SK-N-SH (cell line): ENCODE data around the gene ARL5C. TPM values are rescaled to one million over a fixed set of nuclear protein-coding genes. Genes with fewer than 3 reads are reported as not detected.

Experiments
- CTCF ChIA-PET: fragments of 300-600, 350-600 bp; formaldehyde crosslinking; extraction: SDS; loops from one replicate; lab custom pipeline; 2021; lab: Yijun Ruan, JAX
- POLR2A ChIA-PET: fragments of 350-600 bp; sonication (Branson Sonifier 250); formaldehyde crosslinking; extraction: SDS; loops from one replicate; lab custom pipeline; 2020; ENCODE audit warnings: antibody characterized with exemption, inconsistent platforms; lab: Yijun Ruan, JAX
- DNase-seq: peaks from one replicate; pipeline ENCODE4 v3.0.0; 2012
- H2AFZ ChIP-seq: fragments of 200-600 bp; sonication (generic); 2 replicates; pipeline ENCODE4 v1.8.1; 2016; ENCODE audit warnings: antibody characterized with exemption, mild to moderate bottlenecking, low read depth
- H3F3A ChIP-seq: fragments of 200-600 bp; sonication (generic); replicated peaks from 2 replicates; pipeline ENCODE3; 2016; ENCODE audit warnings: antibody characterized with exemption, mild to moderate bottlenecking; ENCODE audit not compliant: insufficient read depth
- H3K27ac ChIP-seq, 2 experiments: fragments of 200-500 bp in 1 of 2; fragments of 200-600 bp in 1 of 2; sonication (Bioruptor generic) in 1 of 2; sonication (generic), shearing (Covaris generic) in 1 of 2; 2 replicates each; pipeline versions ENCODE4 v1.5.1 to v1.6.1; 2014 to 2016; ENCODE audit warnings: low read depth in 2 of 2, inconsistent platforms in 1 of 2, low read length in 1 of 2, mild to moderate bottlenecking in 1 of 2, mixed read lengths in 1 of 2
- H3K27me3 ChIP-seq: fragments of 200-600 bp; sonication (generic), shearing (Covaris generic); 2 replicates; pipeline ENCODE4 v1.6.1; 2016; ENCODE audit warnings: mixed run types; ENCODE audit not compliant: insufficient read depth
- H3K36me3 ChIP-seq, 2 experiments: fragments of 200-500 bp in 1 of 2; fragments of 200-600 bp in 1 of 2; sonication (Bioruptor generic) in 1 of 2; sonication (generic) in 1 of 2; replicated peaks in 1 of 2; 2 replicates each; pipeline versions ENCODE3 to v1.5.1; 2014 to 2016; ENCODE audit warnings: low read length in 1 of 2, mild to moderate bottlenecking in 1 of 2; ENCODE audit not compliant: insufficient read depth in 2 of 2, control insufficient read depth in 1 of 2
- H3K4me1 ChIP-seq, 2 experiments: fragments of 200-500 bp in 1 of 2; fragments of 200-600 bp in 1 of 2; sonication (Bioruptor generic) in 1 of 2; sonication (generic), shearing (Covaris generic) in 1 of 2; 2 replicates each; pipeline versions ENCODE4 v1.5.1 to v1.6.1; 2014 to 2016; ENCODE audit warnings: low read depth in 1 of 2, low read length in 1 of 2, mixed run types in 1 of 2; ENCODE audit not compliant: insufficient read depth in 2 of 2, control insufficient read depth in 1 of 2
- H3K4me2 ChIP-seq: fragments of 200-600 bp; sonication (generic), shearing (Covaris generic); 2 replicates; pipeline ENCODE4 v1.6.1; 2017; ENCODE audit warnings: mixed run types
- H3K4me3 ChIP-seq, 2 experiments: fragments of 200-500 bp in 1 of 2; fragments of 200-600 bp in 1 of 2; sonication (Bioruptor generic) in 1 of 2; sonication (generic), shearing (Covaris generic) in 1 of 2; 2 replicates each; pipeline versions ENCODE4 v1.5.1 to v1.8.1; 2014 to 2016; ENCODE audit warnings: low read depth in 2 of 2, inconsistent platforms in 1 of 2, low read length in 1 of 2, mild to moderate bottlenecking in 1 of 2, mixed read lengths in 1 of 2, moderate library complexity in 1 of 2
- H3K79me2 ChIP-seq: fragments of 200-600 bp; sonication (generic); 2 replicates; pipeline ENCODE4 v1.8.1; 2017; ENCODE audit warnings: mild to moderate bottlenecking; ENCODE audit not compliant: insufficient read depth
- H3K9ac ChIP-seq: fragments of 200-600 bp; sonication (generic); 2 replicates; pipeline ENCODE4 v1.6.1; 2017; ENCODE audit warnings: mixed run types
- H3K9me2 ChIP-seq: fragments of 200-600 bp; sonication (generic); 2 replicates; pipeline ENCODE4 v1.6.1; 2017; ENCODE audit warnings: mixed run types
- H3K9me3 ChIP-seq: fragments of 200-600 bp; sonication (generic); 2 replicates; pipeline ENCODE4 v1.6.1; 2017; ENCODE audit warnings: mixed run types, mild to moderate bottlenecking, moderate library complexity
- H4K20me1 ChIP-seq: fragments of 200-600 bp; sonication (generic); 2 replicates; pipeline ENCODE4 v1.6.1; 2017; ENCODE audit warnings: mild to moderate bottlenecking, mixed run types; ENCODE audit not compliant: insufficient read depth
- CHD2 ChIP-seq: fragments of 150-350 bp; IDR thresholded peaks from 2 replicates; pipeline ENCODE4 v1.6.1; 2018; ENCODE audit warnings: low read length; ENCODE audit not compliant: partially characterized antibody
- ELF1 ChIP-seq: IDR thresholded peaks from 2 replicates; pipeline ENCODE4 v1.4.0; 2012
- EZH2phosphoT487 ChIP-seq: fragments of 200-600 bp; sonication (generic); IDR thresholded peaks from 2 replicates; pipeline ENCODE4 v1.6.1; 2017; ENCODE audit warnings: low read depth, mixed run types, mild to moderate bottlenecking, antibody characterized with exemption, moderate library complexity, borderline replicate concordance
- FOSL2 ChIP-seq: IDR thresholded peaks from 2 replicates; pipeline ENCODE4 v1.4.0; 2012; ENCODE audit warnings: low read depth, mild to moderate bottlenecking, moderate library complexity, borderline replicate concordance
- FOXM1 ChIP-seq: IDR thresholded peaks from 2 replicates; pipeline ENCODE4 v1.4.0; 2012; ENCODE audit warnings: low read depth, mild to moderate bottlenecking
- GATA2 ChIP-seq: sonication (generic); formaldehyde crosslinking; IDR thresholded peaks from 2 replicates; pipeline ENCODE4 v1.5.0; 2020; ENCODE audit warnings: mild to moderate bottlenecking, missing genetic modification reagents
- JUND ChIP-seq: IDR thresholded peaks from 2 replicates; pipeline ENCODE4 v1.4.0; 2012
- MEF2A ChIP-seq: IDR thresholded peaks from 2 replicates; pipeline ENCODE4 v1.4.0; 2012; ENCODE audit warnings: low read depth, borderline replicate concordance
- MXI1 ChIP-seq: IDR thresholded peaks from 2 replicates; pipeline ENCODE4 v1.6.1; 2012; ENCODE audit warnings: mild to moderate bottlenecking, low read depth, low read length, improper control_type of control experiment
- NRF1 ChIP-seq: IDR thresholded peaks from 2 replicates; pipeline ENCODE4 v1.6.1; 2012; ENCODE audit warnings: low read depth, mild to moderate bottlenecking, low read length
- POLR2AphosphoS5 ChIP-seq: IDR thresholded peaks from 2 replicates; pipeline ENCODE4 v1.6.1; 2012; ENCODE audit warnings: low read depth, low read length
- RAD21 ChIP-seq: IDR thresholded peaks from 2 replicates; pipeline ENCODE4 v1.6.1; 2012; ENCODE audit warnings: mild to moderate bottlenecking, low read length
- RCOR1 ChIP-seq: fragments of 150-350 bp; IDR thresholded peaks from 2 replicates; pipeline ENCODE4 v1.6.1; 2017; ENCODE audit warnings: antibody characterized with exemption, low read length
- RFX5 ChIP-seq: IDR thresholded peaks from 2 replicates; pipeline ENCODE4 v1.6.1; 2012; ENCODE audit warnings: mild to moderate bottlenecking, improper control_type of control experiment, low read length
- RXRA ChIP-seq: IDR thresholded peaks from 2 replicates; pipeline ENCODE4 v1.4.0; 2012; ENCODE audit warnings: low read depth, mild to moderate bottlenecking, borderline replicate concordance
- SMC3 ChIP-seq: IDR thresholded peaks from 2 replicates; pipeline ENCODE4 v1.6.1; 2012; ENCODE audit warnings: low read depth, low read length, improper control_type of control experiment
- TAF1 ChIP-seq: IDR thresholded peaks from 2 replicates; pipeline ENCODE4 v1.6.1; 2012; ENCODE audit warnings: low read depth, mild to moderate bottlenecking, low read length, moderate library complexity, borderline replicate concordance
- TCF12 ChIP-seq: IDR thresholded peaks from 2 replicates; pipeline ENCODE4 v1.4.0; 2012
- TEAD4 ChIP-seq: IDR thresholded peaks from 2 replicates; pipeline ENCODE4 v1.4.0; 2012; ENCODE audit warnings: mild to moderate bottlenecking, borderline replicate concordance; ENCODE audit not compliant: insufficient read depth
- WGBS: methylation state at CpG from one replicate; pipeline ENCODE4 v1.1.6; 2017; ENCODE audit warnings: low lambda C conversion rate; 5-methylcytosine and 5-hydroxymethylcytosine counted together
- polyA plus RNA-seq, 3 experiments: library from polyadenylated mRNA; depleted of rRNA; stranded (reverse); fragments of >200 nt; gene quantifications; 2 replicates each; pipeline ENCODE4 v1.2.3, GENCODE V29; 2012
- TF ChIP-seq, protein P1 (sequence below): IDR thresholded peaks from 2 replicates; pipeline ENCODE4 v1.6.1; 2012; ENCODE audit warnings: mild to moderate bottlenecking, low read depth, low read length, moderate library complexity
- TF ChIP-seq, protein P2 (sequence below): IDR thresholded peaks from 2 replicates; pipeline ENCODE4; 2012

Gene ARL5C
- polyA plus RNA-seq, 1 of the 3 experiments (the other 2 are of a cell fraction), result not detected

DNA sequence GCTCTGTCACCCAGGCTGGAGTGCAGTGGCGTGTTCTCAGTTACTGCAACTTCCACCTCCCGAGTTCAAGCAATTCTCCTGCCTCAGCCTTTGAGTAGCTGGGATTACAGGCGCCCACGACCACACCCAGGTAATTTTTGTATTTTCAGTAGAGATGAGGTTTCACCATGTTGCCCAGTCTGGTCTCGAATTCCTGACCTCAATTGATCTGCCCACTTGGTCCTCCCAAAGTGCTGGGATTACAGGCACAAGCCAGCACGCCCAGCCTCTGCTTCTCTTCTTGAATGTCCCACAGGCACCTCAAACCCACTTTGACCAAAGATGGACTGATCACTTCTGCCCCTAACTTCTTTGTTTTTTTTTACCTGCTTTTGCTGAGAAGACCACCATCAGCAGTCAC is 4.6 kb upstream of the ARL5C start:
- H2AFZ ChIP-seq, result no peak overlapping the region
- H4K20me1 ChIP-seq, result no peaks in the 10 kb centered on the region
- no peak for DNase-seq
- WGBS, result 71% methylated on average over 6 of the region's 6 CpGs
- POLR2A ChIA-PET, result interaction anchor here (0.7 kb wide), 1 partner anchor 12 kb away, joined by 3 read pairs; no protein-coding TSS in a partner anchor
- no peak overlapping the region for H3K4me3 ChIP-seq
- no peak overlapping the region for H3K4me2 ChIP-seq
- H3K9ac ChIP-seq, result no peak overlapping the region
- H3K9me2 ChIP-seq, result no peaks in the 10 kb centered on the region
- TF ChIP-seq RXRA (no peak), MXI1 (no peak), JUND (no peak), MEF2A (no peak)
- TF ChIP-seq, protein P1, sequence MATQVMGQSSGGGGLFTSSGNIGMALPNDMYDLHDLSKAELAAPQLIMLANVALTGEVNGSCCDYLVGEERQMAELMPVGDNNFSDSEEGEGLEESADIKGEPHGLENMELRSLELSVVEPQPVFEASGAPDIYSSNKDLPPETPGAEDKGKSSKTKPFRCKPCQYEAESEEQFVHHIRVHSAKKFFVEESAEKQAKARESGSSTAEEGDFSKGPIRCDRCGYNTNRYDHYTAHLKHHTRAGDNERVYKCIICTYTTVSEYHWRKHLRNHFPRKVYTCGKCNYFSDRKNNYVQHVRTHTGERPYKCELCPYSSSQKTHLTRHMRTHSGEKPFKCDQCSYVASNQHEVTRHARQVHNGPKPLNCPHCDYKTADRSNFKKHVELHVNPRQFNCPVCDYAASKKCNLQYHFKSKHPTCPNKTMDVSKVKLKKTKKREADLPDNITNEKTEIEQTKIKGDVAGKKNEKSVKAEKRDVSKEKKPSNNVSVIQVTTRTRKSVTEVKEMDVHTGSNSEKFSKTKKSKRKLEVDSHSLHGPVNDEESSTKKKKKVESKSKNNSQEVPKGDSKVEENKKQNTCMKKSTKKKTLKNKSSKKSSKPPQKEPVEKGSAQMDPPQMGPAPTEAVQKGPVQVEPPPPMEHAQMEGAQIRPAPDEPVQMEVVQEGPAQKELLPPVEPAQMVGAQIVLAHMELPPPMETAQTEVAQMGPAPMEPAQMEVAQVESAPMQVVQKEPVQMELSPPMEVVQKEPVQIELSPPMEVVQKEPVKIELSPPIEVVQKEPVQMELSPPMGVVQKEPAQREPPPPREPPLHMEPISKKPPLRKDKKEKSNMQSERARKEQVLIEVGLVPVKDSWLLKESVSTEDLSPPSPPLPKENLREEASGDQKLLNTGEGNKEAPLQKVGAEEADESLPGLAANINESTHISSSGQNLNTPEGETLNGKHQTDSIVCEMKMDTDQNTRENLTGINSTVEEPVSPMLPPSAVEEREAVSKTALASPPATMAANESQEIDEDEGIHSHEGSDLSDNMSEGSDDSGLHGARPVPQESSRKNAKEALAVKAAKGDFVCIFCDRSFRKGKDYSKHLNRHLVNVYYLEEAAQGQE, result no peak
- TF ChIP-seq, all 33 proteins: peak for 0
- H3K9me3 ChIP-seq, result no peaks in the 10 kb centered on the region
- no peaks in the 10 kb centered on the region for H3K79me2 ChIP-seq
- peaks cover 0 to 4% of the 10 kb centered on the region in 2 experiments for H3K36me3 ChIP-seq
- CTCF ChIA-PET, result interaction anchor here (1.5 to 7.6 kb wide), 3 partner anchors 18 to 186 kb away, joined by 3 to 96 read pairs (median 78); partner anchors contain the start of genes CACNB1 and RPL19
- H3K27me3 ChIP-seq, result no peaks in the 10 kb centered on the region
- no peak overlapping the region for H3K27ac ChIP-seq
- H3F3A ChIP-seq, result no peaks in the 10 kb centered on the region
- H3K4me1 ChIP-seq, result no peaks in the 10 kb centered on the region; a peak in 1 of 4 replicates

DNA sequence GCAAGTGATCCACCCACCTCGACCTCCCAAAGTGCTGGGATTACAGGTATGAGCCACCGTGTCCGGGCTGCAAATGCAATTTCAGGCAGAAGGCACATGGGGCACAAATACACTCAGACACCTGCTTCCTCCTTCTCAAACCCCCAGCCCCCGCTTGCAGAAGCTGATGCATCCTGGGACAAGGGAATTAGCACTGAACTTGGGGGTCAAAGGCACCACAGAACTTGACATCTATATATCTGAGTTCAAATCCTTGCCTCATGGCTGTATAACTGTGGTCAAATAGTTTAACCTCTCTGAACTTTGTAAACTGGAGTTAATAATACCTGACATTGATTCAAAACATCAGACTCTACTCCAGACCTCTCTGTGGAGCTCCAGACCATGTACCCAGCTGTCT is 4.1 kb upstream of the ARL5C start:
- no peak overlapping the region for H3K4me2 ChIP-seq
- ChIA-PET CTCF (interaction anchor here (0.6 to 7.6 kb wide), 5 partner anchors 17 to 560 kb away, joined by 3 to 96 read pairs (median 6); partner anchors contain the start of genes CACNB1 and RPL19), POLR2A (interaction anchor here (0.7 kb wide), 1 partner anchor 12 kb away, joined by 3 read pairs; no protein-coding TSS in a partner anchor)
- no peak overlapping the region for H3K27ac ChIP-seq
- no peak for DNase-seq
- H3K9ac ChIP-seq, result no peak overlapping the region
- no peaks in the 10 kb centered on the region for H3K9me3 ChIP-seq
- no peaks in the 10 kb centered on the region for H3K9me2 ChIP-seq
- no peaks in the 10 kb centered on the region for H4K20me1 ChIP-seq
- no peaks in the 10 kb centered on the region for H3K79me2 ChIP-seq
- no peak overlapping the region for H3K4me3 ChIP-seq
- no peaks in the 10 kb centered on the region; a peak in 1 of 4 replicates for H3K4me1 ChIP-seq
- no peak overlapping the region for H2AFZ ChIP-seq
- H3F3A ChIP-seq, result no peaks in the 10 kb centered on the region
- H3K27me3 ChIP-seq, result no peaks in the 10 kb centered on the region
- peaks cover 0 to under 1% of the 10 kb centered on the region in 2 experiments for H3K36me3 ChIP-seq
- WGBS, result 34% methylated on average over 4 of the region's 4 CpGs
- TF ChIP-seq NRF1 (no peak), RXRA (no peak), FOSL2 (no peak), JUND (no peak), FOXM1 (no peak), TAF1 (no peak), RAD21 (no peak), GATA2 (CRISPR knock-in tag) (no peak), SMC3 (no peak), EZH2phosphoT487 (no peak), TEAD4 (no peak), POLR2AphosphoS5 (no peak), ELF1 (no peak), TCF12 (no peak), RCOR1 (no peak), RFX5 (no peak), CHD2 (no peak)
- TF ChIP-seq, protein P2, sequence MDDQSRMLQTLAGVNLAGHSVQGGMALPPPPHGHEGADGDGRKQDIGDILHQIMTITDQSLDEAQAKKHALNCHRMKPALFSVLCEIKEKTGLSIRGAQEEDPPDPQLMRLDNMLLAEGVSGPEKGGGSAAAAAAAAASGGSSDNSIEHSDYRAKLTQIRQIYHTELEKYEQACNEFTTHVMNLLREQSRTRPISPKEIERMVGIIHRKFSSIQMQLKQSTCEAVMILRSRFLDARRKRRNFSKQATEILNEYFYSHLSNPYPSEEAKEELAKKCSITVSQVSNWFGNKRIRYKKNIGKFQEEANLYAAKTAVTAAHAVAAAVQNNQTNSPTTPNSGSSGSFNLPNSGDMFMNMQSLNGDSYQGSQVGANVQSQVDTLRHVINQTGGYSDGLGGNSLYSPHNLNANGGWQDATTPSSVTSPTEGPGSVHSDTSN, result no peak
